DOHH2 (cell line): ENCODE data around the gene ERAS.

ENCODE experiments used
- EZH2phosphoT487 ChIP-seq: fragments of 200-600 bp; sonication (generic); IDR thresholded peaks from 2 replicates; pipeline ENCODE4 v1.6.1; 2017; ENCODE audit warnings: borderline replicate concordance, mild to moderate bottlenecking, antibody characterized with exemption, low read length, moderate library complexity, mixed read lengths
- TF ChIP-seq, protein P1 (sequence below): fragments of 200-600 bp; sonication (generic); IDR thresholded peaks from one replicate; pipeline ENCODE4 v1.5.1; 2014; ENCODE audit warnings: antibody characterized with exemption, mild to moderate bottlenecking, low read depth, low read length; ENCODE audit not compliant: poor library complexity, severe bottlenecking

DNA sequence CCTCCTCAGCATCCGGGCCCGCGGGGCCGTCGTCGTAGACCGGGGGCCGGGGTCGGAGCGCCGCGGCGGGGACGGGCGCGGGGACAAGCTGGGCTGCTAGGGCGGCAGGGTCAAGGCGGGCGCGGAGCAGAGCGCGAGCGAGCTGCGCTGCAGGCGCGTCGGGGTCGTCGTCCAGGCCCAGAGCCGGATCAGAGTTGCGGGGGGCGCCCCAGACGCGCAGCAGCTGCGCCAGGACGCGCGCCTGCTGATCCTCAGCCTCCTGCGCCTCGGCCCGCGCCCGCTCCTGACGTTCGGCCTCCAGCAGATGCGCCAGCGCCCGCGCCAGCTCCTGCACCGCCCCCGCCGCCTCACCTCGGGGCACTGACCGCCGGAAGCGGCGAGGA lies 5.6 kb downstream of the ERAS start:
- TF ChIP-seq, protein P1, sequence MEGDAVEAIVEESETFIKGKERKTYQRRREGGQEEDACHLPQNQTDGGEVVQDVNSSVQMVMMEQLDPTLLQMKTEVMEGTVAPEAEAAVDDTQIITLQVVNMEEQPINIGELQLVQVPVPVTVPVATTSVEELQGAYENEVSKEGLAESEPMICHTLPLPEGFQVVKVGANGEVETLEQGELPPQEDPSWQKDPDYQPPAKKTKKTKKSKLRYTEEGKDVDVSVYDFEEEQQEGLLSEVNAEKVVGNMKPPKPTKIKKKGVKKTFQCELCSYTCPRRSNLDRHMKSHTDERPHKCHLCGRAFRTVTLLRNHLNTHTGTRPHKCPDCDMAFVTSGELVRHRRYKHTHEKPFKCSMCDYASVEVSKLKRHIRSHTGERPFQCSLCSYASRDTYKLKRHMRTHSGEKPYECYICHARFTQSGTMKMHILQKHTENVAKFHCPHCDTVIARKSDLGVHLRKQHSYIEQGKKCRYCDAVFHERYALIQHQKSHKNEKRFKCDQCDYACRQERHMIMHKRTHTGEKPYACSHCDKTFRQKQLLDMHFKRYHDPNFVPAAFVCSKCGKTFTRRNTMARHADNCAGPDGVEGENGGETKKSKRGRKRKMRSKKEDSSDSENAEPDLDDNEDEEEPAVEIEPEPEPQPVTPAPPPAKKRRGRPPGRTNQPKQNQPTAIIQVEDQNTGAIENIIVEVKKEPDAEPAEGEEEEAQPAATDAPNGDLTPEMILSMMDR: no peak
- no peak for TF ChIP-seq EZH2phosphoT487
